GM12874 (cell line): Measurements from ENCODE around the gene SDSL.

Source experiments
- TF ChIP-seq, protein P1 (sequence below): IDR thresholded peaks from 2 replicates; pipeline ENCODE4 v1.5.1; 2011; ENCODE audit warnings: low read depth, mild to moderate bottlenecking, control low read depth, low read length, moderate library complexity; ENCODE audit not compliant: insufficient read depth

The SDSL gene

GRCh38 chr12:113471619-113472171 is 49.5 kb downstream of the SDSL start, which contains the start of gene LHX5:
Gene LHX5 (minus strand): TSS chr12:113471871. CDS start chr12:113471498, 373 bp downstream.
- TF ChIP-seq, protein P1, sequence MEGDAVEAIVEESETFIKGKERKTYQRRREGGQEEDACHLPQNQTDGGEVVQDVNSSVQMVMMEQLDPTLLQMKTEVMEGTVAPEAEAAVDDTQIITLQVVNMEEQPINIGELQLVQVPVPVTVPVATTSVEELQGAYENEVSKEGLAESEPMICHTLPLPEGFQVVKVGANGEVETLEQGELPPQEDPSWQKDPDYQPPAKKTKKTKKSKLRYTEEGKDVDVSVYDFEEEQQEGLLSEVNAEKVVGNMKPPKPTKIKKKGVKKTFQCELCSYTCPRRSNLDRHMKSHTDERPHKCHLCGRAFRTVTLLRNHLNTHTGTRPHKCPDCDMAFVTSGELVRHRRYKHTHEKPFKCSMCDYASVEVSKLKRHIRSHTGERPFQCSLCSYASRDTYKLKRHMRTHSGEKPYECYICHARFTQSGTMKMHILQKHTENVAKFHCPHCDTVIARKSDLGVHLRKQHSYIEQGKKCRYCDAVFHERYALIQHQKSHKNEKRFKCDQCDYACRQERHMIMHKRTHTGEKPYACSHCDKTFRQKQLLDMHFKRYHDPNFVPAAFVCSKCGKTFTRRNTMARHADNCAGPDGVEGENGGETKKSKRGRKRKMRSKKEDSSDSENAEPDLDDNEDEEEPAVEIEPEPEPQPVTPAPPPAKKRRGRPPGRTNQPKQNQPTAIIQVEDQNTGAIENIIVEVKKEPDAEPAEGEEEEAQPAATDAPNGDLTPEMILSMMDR: no peak

DNA sequence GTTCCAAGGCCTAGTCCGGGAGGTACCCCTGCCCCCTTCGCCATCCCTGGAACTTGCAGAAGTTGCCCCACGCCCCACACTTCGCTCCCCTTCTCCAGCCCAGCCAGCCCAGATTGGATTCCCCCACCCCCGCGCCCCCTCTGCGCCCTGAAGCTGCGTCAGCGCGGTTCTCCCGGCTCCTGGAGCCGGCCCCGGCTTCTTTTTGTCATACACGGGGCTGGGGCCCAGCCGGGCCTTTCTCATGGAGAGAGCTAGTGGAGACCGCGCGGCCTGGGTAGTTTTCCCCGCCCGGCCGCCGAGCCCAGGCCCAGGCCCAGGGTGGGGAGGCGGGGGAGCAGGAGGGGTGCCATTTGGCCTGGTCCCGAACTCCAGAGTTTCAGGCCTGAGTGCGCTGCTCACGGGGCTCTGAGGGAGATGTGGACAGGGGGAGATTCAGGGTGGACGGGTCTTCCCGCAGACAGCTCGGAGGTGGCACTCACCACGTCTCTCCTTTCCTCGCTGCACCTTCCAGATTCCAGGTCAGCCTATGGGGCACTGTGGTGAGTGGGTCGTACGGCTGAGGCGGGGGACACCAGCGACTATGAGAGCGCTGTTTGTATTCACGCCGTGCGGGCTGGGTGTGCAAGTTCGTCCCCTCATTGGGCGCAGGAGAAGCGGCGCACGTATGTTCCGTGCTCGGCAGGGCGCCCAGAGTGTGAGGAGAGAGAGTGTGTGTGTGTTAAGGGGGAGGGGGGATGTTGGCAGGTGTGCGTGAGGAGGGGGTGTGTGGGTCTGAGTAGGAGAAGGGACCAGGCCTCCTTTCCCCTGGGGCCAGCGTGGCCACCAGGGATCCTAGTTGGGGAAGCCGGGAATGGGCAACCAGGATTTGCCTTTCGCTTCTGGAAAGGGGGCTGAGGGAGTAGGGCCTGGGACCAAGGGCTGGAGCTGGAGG is 50.3 kb downstream of the SDSL start:
- TF ChIP-seq, protein P1: no peak

DNA sequence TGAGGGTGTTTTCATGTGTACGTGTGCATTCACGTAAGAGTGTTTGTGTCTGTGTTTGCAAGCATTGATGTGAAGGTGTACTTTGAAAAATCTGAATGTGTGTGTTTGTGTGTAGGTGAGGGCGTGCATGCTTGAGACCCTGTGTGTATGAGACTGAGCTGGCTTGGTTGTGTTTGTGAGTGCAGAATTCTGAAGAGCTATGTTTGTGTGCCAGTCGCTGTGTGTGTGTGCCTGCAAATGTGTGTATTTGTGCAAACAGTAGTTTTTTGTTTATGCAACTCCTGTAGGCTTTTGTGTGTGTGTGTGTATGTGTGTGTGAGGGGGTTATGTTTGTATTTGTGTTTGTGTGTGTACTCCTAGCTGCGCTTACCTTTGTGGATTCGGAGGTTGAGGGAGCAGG is 51.2 kb downstream of the SDSL start:
- TF ChIP-seq, protein P1: no peak

DNA sequence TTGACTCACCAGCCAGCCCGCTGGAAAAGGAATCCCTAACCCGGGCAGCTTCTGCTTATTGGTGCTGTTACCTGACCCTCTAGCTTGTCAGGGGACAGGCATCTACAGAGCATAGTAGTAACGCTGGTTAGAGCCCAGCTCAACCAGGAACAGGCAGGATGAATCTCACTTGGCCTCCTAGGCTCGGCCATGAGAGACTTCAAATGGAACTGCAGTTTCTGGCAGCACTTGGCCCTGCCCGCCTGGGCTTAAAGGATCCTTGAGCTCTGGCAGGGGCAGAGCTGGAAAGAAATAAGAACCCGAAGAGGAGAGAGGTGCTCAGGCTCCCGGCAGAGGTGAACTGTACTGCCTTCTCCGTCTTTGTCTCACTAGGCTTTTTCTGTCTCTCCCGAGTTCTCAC is 51.8 kb downstream of the SDSL start:
- TF ChIP-seq, protein P1: no peak

GRCh38 chr12:113474635-113475436 is 52.7 kb downstream of the SDSL start:
- TF ChIP-seq, protein P1: no peak

GRCh38 chr12:113475451-113476175 is 53.4 kb downstream of the SDSL start:
- TF ChIP-seq, protein P1: no peak
